Smooth muscle cell (in vitro differentiated cells): ENCODE results near the gene TACC2. TPM values are rescaled to one million over a fixed set of nuclear protein-coding genes. Genes with fewer than 3 reads are reported as not detected.

Experiments
- DNase-seq: peaks from one replicate; lab custom pipeline; 2025; ENCODE audit not compliant: unreplicated experiment; lab: John Stamatoyannopoulos, UW
- H2AFZ ChIP-seq: fragments of 200-600 bp; sonication (generic); 2 replicates; pipeline ENCODE4 v1.6.0; 2016; ENCODE audit warnings: antibody characterized with exemption, low read depth, mild to moderate bottlenecking
- H3F3A ChIP-seq: fragments of 200-600 bp; sonication (generic); 2 replicates; pipeline ENCODE4 v1.6.0; 2017; ENCODE audit warnings: antibody characterized with exemption, low read depth
- H3K27ac ChIP-seq: fragments of 200-600 bp; sonication (generic); 2 replicates; pipeline ENCODE4 v1.5.1; 2016; ENCODE audit warnings: low read depth, mild to moderate bottlenecking
- H3K27me3 ChIP-seq: fragments of 200-600 bp; sonication (generic); 2 replicates; pipeline ENCODE4 v1.6.1; 2016; ENCODE audit warnings: low read depth, mild to moderate bottlenecking
- H3K36me3 ChIP-seq: fragments of 200-600 bp; sonication (generic); 2 replicates; pipeline ENCODE4 v1.5.1; 2016; ENCODE audit warnings: low read depth
- H3K4me1 ChIP-seq: fragments of 200-600 bp; sonication (generic); 2 replicates; pipeline ENCODE4 v1.5.1; 2016; ENCODE audit warnings: low read depth
- H3K4me2 ChIP-seq: fragments of 200-600 bp; sonication (generic); 2 replicates; pipeline ENCODE4 v1.6.0; 2016; ENCODE audit warnings: mild to moderate bottlenecking
- H3K4me3 ChIP-seq: fragments of 200-600 bp; sonication (generic); 2 replicates; pipeline ENCODE4 v1.5.1; 2016; ENCODE audit warnings: mild to moderate bottlenecking
- H3K79me2 ChIP-seq: fragments of 200-600 bp; sonication (generic); 2 replicates; pipeline ENCODE4 v1.6.0; 2016; ENCODE audit warnings: low read depth, mild to moderate bottlenecking
- H3K9ac ChIP-seq: fragments of 200-600 bp; sonication (generic); 2 replicates; pipeline ENCODE4 v1.6.0; 2016; ENCODE audit warnings: low read depth
- H3K9me3 ChIP-seq: fragments of 200-600 bp; sonication (generic); replicated peaks from 2 replicates; pipeline ENCODE4 v1.5.1; 2016; ENCODE audit warnings: low read depth
- H4K20me1 ChIP-seq: fragments of 200-600 bp; sonication (generic); 2 replicates; pipeline ENCODE4 v1.6.0; 2016; ENCODE audit warnings: low read depth
- WGBS: methylation state at CpG from one replicate; pipeline ENCODE4 v1.1.7; 2016; ENCODE audit warnings: low lambda C conversion rate; 5-methylcytosine and 5-hydroxymethylcytosine counted together
- polyA plus RNA-seq: library from polyadenylated mRNA; unstranded; fragments of >200 nt; fragmentation: Nextera tagmentation; extraction: Ambion mirVana; gene quantifications from 2 replicates; pipeline ENCODE4 v1.2.1, GENCODE V29; 2016
- total RNA-seq: library from RNA; depleted of rRNA; stranded (reverse); fragments of >200 nt; gene quantifications from 2 replicates; pipeline ENCODE4 v1.2.3, GENCODE V29; 2014
- TF ChIP-seq, protein P1 (sequence below): fragments of 200-600 bp; sonication (generic); IDR thresholded peaks from 2 replicates; pipeline ENCODE4 v1.5.1; 2017; ENCODE audit warnings: borderline replicate concordance, mild to moderate bottlenecking, antibody characterized with exemption; ENCODE audit not compliant: insufficient read depth, poor library complexity, severe bottlenecking

TACC2 gene
- total and polyA plus RNA-seq, 2 experiments from 2014 or later, result 2.8 to 7.6 TPM

DNA sequence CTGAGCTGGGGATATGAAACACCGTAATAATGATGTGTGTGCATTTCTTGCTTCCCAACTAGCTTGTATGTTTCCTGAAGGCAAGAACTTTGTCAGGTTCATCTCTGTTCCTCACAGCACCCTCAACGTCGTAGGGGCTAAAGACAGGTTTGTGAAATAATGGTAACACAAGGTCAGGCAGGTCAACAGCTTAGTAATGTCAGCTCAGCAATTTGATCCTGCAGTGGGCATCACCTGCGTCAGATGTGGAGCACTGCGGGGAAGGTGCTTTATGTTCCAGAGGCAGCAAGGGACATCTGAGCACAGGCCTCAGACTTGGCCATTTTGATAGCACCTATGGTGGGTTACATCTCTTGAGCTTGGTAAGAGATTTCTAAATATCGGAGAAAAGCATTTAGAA is 230.4 kb downstream of the TACC2 start:
- Histone ChIP-seq H2AFZ (no peak overlapping the region), H3F3A (no peaks in the 10 kb centered on the region), H3K27ac (no peak overlapping the region), H3K4me3 (no peak overlapping the region), H3K27me3 (no peaks in the 10 kb centered on the region), H3K79me2 (no peaks in the 10 kb centered on the region), H3K4me1 (no peaks in the 10 kb centered on the region), H3K9me3 (no peaks in the 10 kb centered on the region), H3K4me2 (no peak overlapping the region), H3K9ac (no peak overlapping the region), H4K20me1 (no peaks in the 10 kb centered on the region), H3K36me3 (no peaks in the 10 kb centered on the region)
- WGBS, result 97% methylated on average over 6 of the region's 6 CpGs
- TF ChIP-seq, protein P1, sequence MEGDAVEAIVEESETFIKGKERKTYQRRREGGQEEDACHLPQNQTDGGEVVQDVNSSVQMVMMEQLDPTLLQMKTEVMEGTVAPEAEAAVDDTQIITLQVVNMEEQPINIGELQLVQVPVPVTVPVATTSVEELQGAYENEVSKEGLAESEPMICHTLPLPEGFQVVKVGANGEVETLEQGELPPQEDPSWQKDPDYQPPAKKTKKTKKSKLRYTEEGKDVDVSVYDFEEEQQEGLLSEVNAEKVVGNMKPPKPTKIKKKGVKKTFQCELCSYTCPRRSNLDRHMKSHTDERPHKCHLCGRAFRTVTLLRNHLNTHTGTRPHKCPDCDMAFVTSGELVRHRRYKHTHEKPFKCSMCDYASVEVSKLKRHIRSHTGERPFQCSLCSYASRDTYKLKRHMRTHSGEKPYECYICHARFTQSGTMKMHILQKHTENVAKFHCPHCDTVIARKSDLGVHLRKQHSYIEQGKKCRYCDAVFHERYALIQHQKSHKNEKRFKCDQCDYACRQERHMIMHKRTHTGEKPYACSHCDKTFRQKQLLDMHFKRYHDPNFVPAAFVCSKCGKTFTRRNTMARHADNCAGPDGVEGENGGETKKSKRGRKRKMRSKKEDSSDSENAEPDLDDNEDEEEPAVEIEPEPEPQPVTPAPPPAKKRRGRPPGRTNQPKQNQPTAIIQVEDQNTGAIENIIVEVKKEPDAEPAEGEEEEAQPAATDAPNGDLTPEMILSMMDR, result no peak
- no peak for DNase-seq

DNA sequence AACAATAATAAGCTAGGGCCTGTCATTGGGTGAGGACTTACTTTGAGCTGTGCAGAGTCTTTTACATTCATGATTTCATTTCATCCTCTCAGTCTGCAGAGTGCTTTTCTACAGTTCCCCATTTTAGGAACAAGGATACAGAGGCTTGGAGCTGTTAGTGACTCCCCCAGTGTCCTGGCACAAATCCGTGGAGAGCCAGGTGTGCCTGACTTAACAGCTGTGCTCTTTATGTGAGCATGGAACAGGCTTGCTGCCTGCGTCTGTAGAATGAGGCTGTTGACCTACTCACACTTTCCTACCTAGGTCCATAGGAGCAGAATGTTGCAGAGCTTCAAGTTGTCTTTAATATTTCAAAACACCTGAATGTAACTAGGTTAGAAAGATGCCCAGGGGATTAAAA is 231.8 kb downstream of the TACC2 start:
- 92% methylated on average over 2 of the region's 2 CpGs for WGBS
- no peaks in the 10 kb centered on the region for H3F3A ChIP-seq
- TF ChIP-seq, protein P1, result no peak

DNA sequence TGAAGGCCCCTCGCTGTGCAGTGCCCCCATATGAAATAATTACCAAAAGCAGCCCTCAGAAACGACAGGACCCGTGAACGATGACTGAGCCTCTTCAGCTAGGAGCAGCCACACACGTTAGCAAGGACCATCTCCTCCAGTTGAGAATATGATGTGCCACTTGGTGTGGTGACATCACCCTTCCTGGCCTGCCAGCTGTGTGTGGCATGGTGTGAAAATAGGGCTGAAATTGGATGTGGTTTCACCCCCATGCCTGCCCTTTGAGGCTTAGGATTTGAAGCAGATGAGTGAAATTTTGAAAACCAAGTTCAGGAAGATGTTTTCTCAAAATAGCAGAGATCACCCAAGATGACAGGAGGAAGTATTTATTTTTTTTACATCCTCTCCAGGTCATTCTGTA is 233.0 kb downstream of the TACC2 start:
- DNase-seq, result no peak
- Histone ChIP-seq H3F3A (no peaks in the 10 kb centered on the region), H3K9me3 (no peaks in the 10 kb centered on the region), H3K4me1 (no peaks in the 10 kb centered on the region), H3K9ac (no peak overlapping the region), H3K36me3 (no peaks in the 10 kb centered on the region), H2AFZ (no peak overlapping the region), H3K4me3 (no peak overlapping the region), H3K79me2 (no peaks in the 10 kb centered on the region), H3K4me2 (no peak overlapping the region), H4K20me1 (no peaks in the 10 kb centered on the region), H3K27me3 (no peaks in the 10 kb centered on the region), H3K27ac (no peak overlapping the region)
- TF ChIP-seq, protein P1, result no peak
- WGBS, result 93% methylated on average over 5 of the region's 5 CpGs

More for the DNA sequence above, 231.8 kb downstream of the TACC2 start:
- H3K4me3 ChIP-seq, result no peak overlapping the region
- no peak overlapping the region for H3K9ac ChIP-seq
- H3K4me2 ChIP-seq, result no peak overlapping the region
- no peaks in the 10 kb centered on the region for H3K27me3 ChIP-seq
- no peaks in the 10 kb centered on the region for H4K20me1 ChIP-seq
- H2AFZ ChIP-seq, result no peak overlapping the region
- H3K79me2 ChIP-seq, result no peaks in the 10 kb centered on the region
- H3K27ac ChIP-seq, result no peak overlapping the region
- no peak for DNase-seq
- H3K4me1 ChIP-seq, result no peaks in the 10 kb centered on the region
- H3K9me3 ChIP-seq, result no peaks in the 10 kb centered on the region
- H3K36me3 ChIP-seq, result no peaks in the 10 kb centered on the region

- TF ChIP-seq, protein P1, result no peak
- DNase-seq, result no peak
- Histone ChIP-seq H3K4me3 (no peak overlapping the region), H3F3A (no peaks in the 10 kb centered on the region), H3K27ac (no peak overlapping the region), H3K4me2 (no peak overlapping the region), H3K9me3 (no peaks in the 10 kb centered on the region), H3K79me2 (no peaks in the 10 kb centered on the region), H3K9ac (no peak overlapping the region), H3K27me3 (no peaks in the 10 kb centered on the region), H3K36me3 (no peaks in the 10 kb centered on the region), H2AFZ (no peak overlapping the region), H4K20me1 (no peaks in the 10 kb centered on the region), H3K4me1 (no peaks in the 10 kb centered on the region)
- WGBS, result 93% methylated on average over 7 of the region's 7 CpGs
These were observed 233.7 kb downstream of the TACC2 start for GRCh38 chr10:122222638-122223037.
